Subcutaneous adipose tissue (tissue), 4 donors: ENCODE measurements around the gene SET. TPM values are rescaled to one million over a fixed set of nuclear protein-coding genes. Genes with fewer than 3 reads are reported as not detected.

Experiments
- total RNA-seq, 4 donors: library from RNA; depleted of rRNA; stranded (reverse); fragments of >200 nt; gene quantifications; one replicate each; pipeline ENCODE4 v1.1.0, GENCODE V29; 2016
- TF ChIP-seq, protein P1 (sequence below): fragments of 450-650 bp; IDR thresholded peaks from one replicate; pipeline ENCODE4 v1.5.1; 2016; ENCODE audit warnings: low read depth, mild to moderate bottlenecking, control low read depth, antibody characterized with exemption, moderate library complexity

The SET gene
- total RNA-seq, 4 donors from 2014 or later, result 116 to 160 (median 146) TPM

DNA sequence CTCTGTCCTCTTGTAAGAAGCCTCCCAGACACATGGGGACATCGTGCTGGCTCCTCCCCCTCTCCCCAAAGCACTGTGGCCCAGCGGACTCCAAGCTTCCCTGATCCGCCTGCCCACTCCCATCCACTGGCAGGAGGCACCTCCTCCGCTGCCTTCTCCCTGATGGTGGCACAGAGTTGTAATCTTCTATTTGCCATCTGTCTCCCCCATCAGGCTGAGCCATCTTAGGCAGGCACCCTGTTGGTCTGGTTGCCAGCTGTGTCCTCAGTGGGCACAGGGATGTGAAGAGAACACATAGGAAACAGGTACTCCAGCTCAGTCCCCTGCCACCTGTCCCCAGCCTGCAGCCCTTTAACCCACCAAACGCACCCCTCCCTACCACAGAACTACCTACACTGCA is 40.3 kb downstream of the SET start:
- TF ChIP-seq, protein P1, sequence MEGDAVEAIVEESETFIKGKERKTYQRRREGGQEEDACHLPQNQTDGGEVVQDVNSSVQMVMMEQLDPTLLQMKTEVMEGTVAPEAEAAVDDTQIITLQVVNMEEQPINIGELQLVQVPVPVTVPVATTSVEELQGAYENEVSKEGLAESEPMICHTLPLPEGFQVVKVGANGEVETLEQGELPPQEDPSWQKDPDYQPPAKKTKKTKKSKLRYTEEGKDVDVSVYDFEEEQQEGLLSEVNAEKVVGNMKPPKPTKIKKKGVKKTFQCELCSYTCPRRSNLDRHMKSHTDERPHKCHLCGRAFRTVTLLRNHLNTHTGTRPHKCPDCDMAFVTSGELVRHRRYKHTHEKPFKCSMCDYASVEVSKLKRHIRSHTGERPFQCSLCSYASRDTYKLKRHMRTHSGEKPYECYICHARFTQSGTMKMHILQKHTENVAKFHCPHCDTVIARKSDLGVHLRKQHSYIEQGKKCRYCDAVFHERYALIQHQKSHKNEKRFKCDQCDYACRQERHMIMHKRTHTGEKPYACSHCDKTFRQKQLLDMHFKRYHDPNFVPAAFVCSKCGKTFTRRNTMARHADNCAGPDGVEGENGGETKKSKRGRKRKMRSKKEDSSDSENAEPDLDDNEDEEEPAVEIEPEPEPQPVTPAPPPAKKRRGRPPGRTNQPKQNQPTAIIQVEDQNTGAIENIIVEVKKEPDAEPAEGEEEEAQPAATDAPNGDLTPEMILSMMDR, result no peak

GRCh38 chr9:128729766-128730517 is 40.9 kb downstream of the SET start:
- TF ChIP-seq, protein P1, result no peak

DNA sequence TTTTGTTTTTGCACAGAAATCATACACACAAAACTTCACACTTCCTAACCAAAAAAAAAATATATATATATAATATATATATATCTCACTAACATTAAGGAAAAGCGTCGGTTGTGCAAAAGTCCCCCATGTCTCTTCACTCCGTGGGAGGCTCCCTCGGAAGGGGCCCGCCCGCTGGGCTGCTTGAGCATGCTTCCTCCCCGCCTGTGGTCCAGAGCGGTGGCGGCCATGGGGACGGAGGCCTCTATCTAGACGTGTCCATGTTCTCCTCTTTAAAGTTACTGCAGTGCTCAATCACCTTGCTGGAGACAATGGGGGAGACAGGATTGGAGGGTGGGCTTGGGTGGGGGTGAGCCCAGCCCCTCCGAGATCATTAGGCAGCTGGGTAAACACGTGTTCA is 42.1 kb downstream of the SET start:
- TF ChIP-seq, protein P1, result no peak

DNA sequence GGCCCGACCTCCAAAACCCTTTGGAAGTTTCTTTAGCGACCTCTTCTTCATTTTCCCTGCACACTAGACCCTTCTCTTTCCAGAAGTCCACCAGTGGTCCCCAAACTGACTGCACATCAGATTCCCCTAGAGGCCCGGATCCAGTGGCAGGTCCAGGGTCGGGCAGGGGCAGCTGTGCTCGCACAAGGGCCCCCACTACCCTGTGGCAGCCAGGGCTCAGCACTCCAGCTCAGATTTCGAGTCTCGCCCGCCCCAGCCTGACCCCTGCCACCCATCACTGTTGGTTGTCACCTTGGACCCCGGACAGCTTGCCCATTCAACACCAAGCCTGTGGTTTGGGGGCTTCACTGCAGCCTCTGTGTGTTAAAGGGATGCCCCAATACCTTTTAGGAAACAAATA is 42.7 kb downstream of the SET start:
- TF ChIP-seq, protein P1, result no peak

DNA sequence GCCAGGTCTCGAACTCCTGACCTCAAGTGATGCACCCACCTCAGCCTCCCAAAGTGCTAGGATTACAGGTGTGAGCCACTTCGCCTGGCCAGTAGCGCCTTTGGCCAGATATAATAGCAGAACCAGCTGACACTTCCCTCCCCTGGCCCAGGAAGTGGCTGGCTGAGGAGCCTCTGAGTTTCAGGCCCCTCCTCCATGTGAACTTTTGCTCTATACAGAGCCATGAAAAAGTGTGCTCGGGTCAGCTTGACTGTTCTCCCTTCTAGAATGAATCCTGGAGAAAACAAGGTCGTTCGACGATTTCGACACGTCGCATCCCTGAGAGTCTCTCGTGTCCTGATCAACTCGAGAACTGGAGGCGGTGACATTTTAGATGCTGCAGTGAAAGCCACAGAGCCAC is 43.6 kb downstream of the SET start:
- TF ChIP-seq, protein P1, result no peak

- TF ChIP-seq, protein P1, result no peak
Observed at GRCh38 chr9:128733256-128733655, 44.2 kb downstream of the SET start.

DNA sequence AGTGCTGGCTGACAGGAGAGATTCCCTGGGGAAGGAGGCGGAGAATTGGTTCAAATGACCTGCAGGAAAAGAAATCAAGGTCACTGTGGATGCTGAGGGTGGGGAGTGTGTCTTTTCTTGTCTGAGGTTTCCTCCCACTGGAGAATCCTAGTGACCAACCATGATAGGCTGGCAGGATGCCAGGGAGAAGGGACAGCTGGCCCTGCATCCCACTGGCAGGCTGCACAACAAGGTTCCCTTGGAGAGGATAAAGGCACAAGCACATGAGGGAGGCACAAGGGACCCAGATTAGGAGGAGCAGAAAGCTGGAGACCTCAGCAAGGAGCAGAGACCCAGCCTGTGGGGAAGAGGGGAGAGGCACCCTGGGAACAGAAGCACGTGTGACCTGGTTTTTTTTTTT is 46.4 kb downstream of the SET start:
- TF ChIP-seq, protein P1, result no peak
